ENCODE data around the gene TANGO2. TPM values are rescaled to one million over a fixed set of nuclear protein-coding genes. Genes with fewer than 3 reads are reported as not detected.
A peak's percentile ranks its signal among the peaks of the same experiment; 100 is the strongest.

TANGO2 gene
- total and polyA plus RNA-seq, 9 of the 15 experiments (the other 6 are each of a cell fraction or from before 2014, with no cell fraction given), result 15.5 to 94.9 (median 70.1) TPM

- TF ChIP-seq ZNF77 (CRISPR knock-in tag; IDR thresholded peaks at IDR 0.05) (no peak), PPARD (CRISPR knock-in tag; IDR thresholded peaks at IDR 0.05) (peak; percentile 65; the same call in 1 of the 2 replicates), TSC22D4 (tag; IDR thresholded peaks at IDR 0.05) (no peak), ZNF717 (CRISPR knock-in tag; IDR thresholded peaks at IDR 0.05) (no peak), OTX1 (CRISPR knock-in tag; IDR thresholded peaks at IDR 0.05) (peak; percentile 82), SMC3 (conservative IDR thresholded peaks at IDR 0.05; ENCODE audit: insufficient read depth, low read depth, low read length) (0 out of 2 replicates have a peak, but pooled peaks have one; percentile 1), RHOXF2B (CRISPR knock-in tag; conservative IDR thresholded peaks at IDR 0.05) (peak; percentile 17; the same call in 1 of the 2 replicates), ZNF445 (CRISPR knock-in tag; IDR thresholded peaks at IDR 0.05; ENCODE audit: low read depth) (peak; percentile 56; the same call in 1 of the 2 replicates), BRF1 (IDR thresholded peaks at IDR 0.05; ENCODE audit: borderline replicate concordance, extremely low read depth, insufficient read length) (no peak), STAT5B (CRISPR knock-in tag; IDR thresholded peaks at IDR 0.05) (no peak), FOXP1 (CRISPR knock-in tag; IDR thresholded peaks at IDR 0.05) (no peak), ZNF444 (CRISPR knock-in tag; IDR thresholded peaks at IDR 0.05) (peak; percentile 18; the same call in 1 of the 2 replicates), GMEB1 (CRISPR knock-in tag; IDR thresholded peaks at IDR 0.05) (peak; percentile 47; the same call in 1 of the 2 replicates), ZKSCAN3 (CRISPR knock-in tag; IDR thresholded peaks at IDR 0.05) (peak; percentile 51; the same call in 1 of the 2 replicates), UBTF (IDR thresholded peaks at IDR 0.05; ENCODE audit: borderline replicate concordance in 1 of 2, low read depth in 2 of 2, low read length in 2 of 2) (no peak), TARDBP (IDR thresholded peaks at IDR 0.05) (no peak), ZNF512 (tag; IDR thresholded peaks at IDR 0.05) (no peak), SOX6 (IDR thresholded peaks at IDR 0.05) (no peak), ZNF133 (CRISPR knock-in tag; IDR thresholded peaks at IDR 0.05) (peak; percentile 68; the same call in 1 of the 2 replicates), ZNF766 (CRISPR knock-in tag; conservative IDR thresholded peaks at IDR 0.05) (no peak), EHMT2 (IDR thresholded peaks at IDR 0.05) (no peak), ZNF785 (CRISPR knock-in tag; IDR thresholded peaks at IDR 0.05) (no peak), ZNF41 (CRISPR knock-in tag; conservative IDR thresholded peaks at IDR 0.05) (0 out of 2 replicates have a peak, but pooled peaks have one; percentile 43), ZNF695 (CRISPR knock-in tag; IDR thresholded peaks at IDR 0.05) (peak; percentile 50; the same call in 1 of the 2 replicates), RCOR1 (IDR thresholded peaks at IDR 0.05; ENCODE audit: borderline replicate concordance in 1 of 2, low read depth in 2 of 2, low read length in 2 of 2) (peak in 1 of 2 experiments; percentile 15; a peak in 1 of 4 replicates)
Observed at GRCh38 chr22:20111689-20112622, 91.0 kb downstream of the TANGO2 start (continued).

Measured in K562 (cell line).